C4-2B (cell line): ENCODE data around the gene GTF2A1L.

ENCODE experiments used
- CTCF ChIP-seq: fragments of 450-650 bp; conservative IDR thresholded peaks from 2 replicates; pipeline ENCODE4 v1.5.1; 2017; ENCODE audit warnings: mild to moderate bottlenecking
- ZFX ChIP-seq: fragments of 450-650 bp; IDR thresholded peaks from 2 replicates; pipeline ENCODE4 v1.6.1; 2017

- TF ChIP-seq CTCF (no peak), ZFX (no peak)
These were observed 2.9 kb downstream of the GTF2A1L start for GRCh38 chr2:48620604-48621003.
